IMR-90 (cell line): ENCODE data around the gene H6PD. TPM values are rescaled to one million over a fixed set of nuclear protein-coding genes. Genes with fewer than 3 reads are reported as not detected.

Experiments
- ATAC-seq: fragments of 200-7000 bp; cut with Tn5 transposase; 2 replicates; pipeline ENCODE4 v1.9.1; 2020; ENCODE audit warnings: low read depth, mild to moderate bottlenecking, moderate library complexity
- BruUV-seq: library from RNA; stranded (reverse); fragments of 400-500 nt; replicated peaks from 2 replicates; lab custom pipeline; 2021; lab: Mats Ljungman, UMichigan
- CTCF ChIA-PET: fragments of 300-600 bp; formaldehyde crosslinking; extraction: SDS; loops from one replicate; lab custom pipeline; 2021; ENCODE audit warnings: antibody characterized with exemption; lab: Yijun Ruan, JAX
- POLR2A ChIA-PET: fragments of 300-600 bp; sonication (Branson Sonifier 250); formaldehyde crosslinking; loops from one replicate; lab custom pipeline; 2022; ENCODE audit warnings: antibody characterized with exemption; ENCODE audit not compliant: unreplicated experiment; lab: Charles Lee
- DNase-seq: peaks from one replicate; pipeline ENCODE4 v3.0.0; 2013
- H2AFZ ChIP-seq: replicated peaks from 2 replicates; pipeline ENCODE3; 2013; ENCODE audit warnings: low read length, mild to moderate bottlenecking; ENCODE audit not compliant: poor library complexity
- H2AK5ac ChIP-seq: 2 replicates; pipeline ENCODE4 v1.6.1; 2013; ENCODE audit warnings: low read depth, low read length, inconsistent platforms
- H2AK9ac ChIP-seq: replicated peaks from 2 replicates; pipeline ENCODE3; 2013; ENCODE audit warnings: mild to moderate bottlenecking, low read depth, low read length, moderate library complexity; ENCODE audit not compliant: poor library complexity
- H2BK120ac ChIP-seq: 2 replicates; pipeline ENCODE4 v1.6.1; 2013; ENCODE audit warnings: low read depth, low read length, inconsistent platforms
- H2BK15ac ChIP-seq: 3 replicates; pipeline ENCODE4 v1.6.1; 2013; ENCODE audit warnings: low read depth, low read length, inconsistent platforms
- H2BK20ac ChIP-seq: 2 replicates; pipeline ENCODE4 v1.6.1; 2013; ENCODE audit warnings: low read depth, mild to moderate bottlenecking, inconsistent platforms, low read length, moderate library complexity
- H2BK5ac ChIP-seq: 2 replicates; pipeline ENCODE4 v1.6.1; 2013; ENCODE audit warnings: mild to moderate bottlenecking, low read depth, low read length, inconsistent platforms; ENCODE audit not compliant: poor library complexity, severe bottlenecking
- H3K14ac ChIP-seq: replicated peaks from 2 replicates; pipeline ENCODE4 v1.6.1; 2013; ENCODE audit warnings: low read depth, low read length, inconsistent platforms
- H3K18ac ChIP-seq: 2 replicates; pipeline ENCODE4 v1.6.1; 2013; ENCODE audit warnings: low read depth, low read length, control low read depth
- H3K23ac ChIP-seq: 2 replicates; pipeline ENCODE4 v1.6.1; 2013; ENCODE audit warnings: low read depth, low read length, inconsistent platforms
- H3K27ac ChIP-seq: 2 replicates; pipeline ENCODE4 v1.5.1; 2013; ENCODE audit warnings: mild to moderate bottlenecking, control low read depth, low read length; ENCODE audit not compliant: insufficient read depth
- H3K27me3 ChIP-seq: 2 replicates; pipeline ENCODE4 v1.6.1; 2013; ENCODE audit warnings: low read length; ENCODE audit not compliant: control insufficient read depth, insufficient read depth
- H3K36me3 ChIP-seq: 2 replicates; pipeline ENCODE4 v1.6.1; 2013; ENCODE audit warnings: low read length, mixed read lengths; ENCODE audit not compliant: control insufficient read depth, insufficient read depth
- H3K4ac ChIP-seq: 2 replicates; pipeline ENCODE4 v1.6.1; 2013; ENCODE audit warnings: low read depth, low read length, inconsistent platforms
- H3K4me1 ChIP-seq: 2 replicates; pipeline ENCODE4 v1.6.1; 2013; ENCODE audit warnings: low read length, mixed read lengths; ENCODE audit not compliant: control insufficient read depth, insufficient read depth
- H3K4me2 ChIP-seq: 2 replicates; pipeline ENCODE4 v1.6.1; 2013; ENCODE audit warnings: low read depth, mild to moderate bottlenecking, control low read depth, low read length, moderate library complexity
- H3K4me3 ChIP-seq: 2 replicates; pipeline ENCODE4 v1.5.1; 2013; ENCODE audit warnings: low read depth, mild to moderate bottlenecking, control low read depth, low read length, moderate library complexity; ENCODE audit not compliant: insufficient read depth
- H3K56ac ChIP-seq: 2 replicates; pipeline ENCODE4 v1.6.1; 2013; ENCODE audit warnings: low read length, inconsistent platforms; ENCODE audit not compliant: insufficient read depth; ENCODE audit errors: extremely low read depth
- H3K79me1 ChIP-seq, 2 experiments: 2 replicates each; pipeline ENCODE4 v1.6.1; 2013; ENCODE audit warnings: low read length in 2 of 2, inconsistent platforms in 1 of 2, low read depth in 1 of 2
- H3K9ac ChIP-seq: 2 replicates; pipeline ENCODE4 v1.6.1; 2013; ENCODE audit warnings: low read depth, low read length, control low read depth
- H3K9me1 ChIP-seq: 2 replicates; pipeline ENCODE4 v1.6.1; 2013; ENCODE audit warnings: low read length, inconsistent platforms; ENCODE audit not compliant: insufficient read depth
- H3K9me3 ChIP-seq: 2 replicates; pipeline ENCODE4 v1.6.1; 2013; ENCODE audit warnings: low read length; ENCODE audit not compliant: control insufficient read depth, insufficient read depth
- H4K20me1 ChIP-seq: 2 replicates; pipeline ENCODE4 v1.6.1; 2013; ENCODE audit warnings: low read length, inconsistent platforms; ENCODE audit not compliant: insufficient read depth
- H4K5ac ChIP-seq: 2 replicates; pipeline ENCODE4 v1.6.1; 2013; ENCODE audit warnings: mild to moderate bottlenecking, low read depth, low read length, control low read depth
- H4K8ac ChIP-seq, 2 experiments: 2 replicates each; pipeline ENCODE4 v1.6.1; 2013; ENCODE audit warnings: low read depth in 2 of 2, low read length in 2 of 2, control low read depth in 1 of 2, inconsistent platforms in 1 of 2
- H4K91ac ChIP-seq: 2 replicates; pipeline ENCODE4 v1.6.1; 2013; ENCODE audit warnings: low read depth, low read length, inconsistent platforms; ENCODE audit not compliant: insufficient read depth
- CEBPB ChIP-seq: IDR thresholded peaks from 2 replicates; pipeline ENCODE4 v1.6.1; 2012; ENCODE audit warnings: low read depth, low read length, improper control_type of control experiment
- CHD1 ChIP-seq: IDR thresholded peaks from 2 replicates; pipeline ENCODE4 v1.6.1; 2012; ENCODE audit warnings: low read depth, low read length, improper control_type of control experiment
- CTCF ChIP-seq: conservative IDR thresholded peaks from 2 replicates; pipeline ENCODE4 v1.5.1; 2012; ENCODE audit warnings: mild to moderate bottlenecking, low read depth, low read length, improper control_type of control experiment
- FOS ChIP-seq: fragments of 150-350 bp; IDR thresholded peaks from 2 replicates; pipeline ENCODE4 v1.6.1; 2016; ENCODE audit warnings: low read depth, low read length
- MAFK ChIP-seq: IDR thresholded peaks from 2 replicates; pipeline ENCODE4 v1.6.1; 2012; ENCODE audit warnings: low read depth, low read length, improper control_type of control experiment
- MXI1 ChIP-seq: IDR thresholded peaks from 2 replicates; pipeline ENCODE4 v1.6.1; 2012; ENCODE audit warnings: low read depth, mild to moderate bottlenecking, low read length, moderate library complexity, borderline replicate concordance
- SMC3 ChIP-seq: fragments of 150-350 bp; IDR thresholded peaks from 2 replicates; pipeline ENCODE4 v1.6.1; 2016; ENCODE audit warnings: low read depth, mild to moderate bottlenecking, antibody characterized with exemption, low read length, moderate library complexity
- WGBS, 2 experiments: methylation state at CpG; one replicate each; pipeline versions ENCODE4 v1.1.5 to v1.1.7; 2013; ENCODE audit warnings: missing lambda C conversion rate in 2 of 2; ENCODE audit not compliant: insufficient read length in 1 of 2; ENCODE audit errors: extremely low coverage in 2 of 2; 5-methylcytosine and 5-hydroxymethylcytosine counted together
- dilution Hi-C: fragments of 300-500 bp; cut with HindIII; formaldehyde crosslinking; loops from one replicate; pipeline ENCODE4 v1.14.3; 2018; ENCODE audit warnings: low sequenced_read_pairs; ENCODE audit not compliant: unreplicated experiment
- in situ Hi-C: fragments of 300-500 bp; cut with MboI; formaldehyde crosslinking; loops from 3 replicates; pipeline ENCODE4 v1.14.3; 2019; ENCODE audit warnings: low sequenced_read_pairs, inconsistent platforms, mixed read lengths
- intact Hi-C: fragments of 100-400 bp; cut with micrococcal nuclease; formaldehyde crosslinking; loops from 2 replicates; pipeline ENCODE4 v1.10.0; 2022
- polyA plus RNA-seq, 3 experiments: library from polyadenylated mRNA; depleted of rRNA; stranded (reverse); fragments of >200 nt; gene quantifications; 2 replicates each; pipeline ENCODE4 v1.2.3, GENCODE V29; 2012; ENCODE audit warnings: low replicate concordance in 1 of 3
- total RNA-seq: library from RNA; depleted of rRNA; stranded (reverse); fragments of >200 nt; gene quantifications from 2 replicates; pipeline ENCODE4 v1.2.3, GENCODE V29; 2012

The H6PD gene
- total and polyA plus RNA-seq, 2 of the 4 experiments (the other 2 are of a cell fraction) = 9.3 to 22.1 TPM

DNA sequence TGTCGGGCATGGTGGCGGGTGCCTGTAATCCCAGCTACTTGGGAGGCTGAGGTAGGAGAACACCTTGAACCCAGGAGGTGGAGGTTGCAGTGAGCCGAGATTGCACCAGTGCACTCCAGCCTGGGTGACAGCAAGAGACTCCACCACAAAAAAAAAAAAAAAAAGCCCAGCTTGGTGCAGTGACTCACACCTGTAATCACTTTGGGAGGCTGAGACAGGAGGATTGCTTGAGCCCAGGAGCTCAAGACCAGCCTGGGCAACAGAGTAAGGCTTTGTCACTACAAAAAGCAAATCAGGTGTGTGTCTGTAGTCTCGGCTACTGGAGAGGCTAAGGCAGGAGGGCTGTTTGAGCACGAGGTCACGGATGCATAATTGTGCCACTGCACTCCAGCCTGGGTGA lies 5.0 kb upstream of the H6PD start:
- no CpG with 5 or more reads among the region's 6 CpGs for WGBS, 2 experiments

More for the DNA sequence above, 5.0 kb upstream of the H6PD start:
- no peak overlapping the region for H2BK20ac ChIP-seq
- DNase-seq (no peak), ATAC-seq (no peak)
- ChIA-PET POLR2A (no interaction called here), CTCF (interaction anchor here (0.6 kb wide), 1 partner anchor 437 kb away, joined by 11 read pairs; no protein-coding TSS in a partner anchor)
- H2BK15ac ChIP-seq = no peak overlapping the region
- no peak overlapping the region for H3K23ac ChIP-seq
- no peak overlapping the region for H3K14ac ChIP-seq
- H3K4me3 ChIP-seq = no peak overlapping the region
- no peak overlapping the region for H2BK5ac ChIP-seq
- H2AK5ac ChIP-seq = no peak overlapping the region
- H4K5ac ChIP-seq = no peak overlapping the region
- H3K4me1 ChIP-seq = peaks cover 8% of the 10 kb centered on the region
- in situ Hi-C loops = no loop called here
- H2AFZ ChIP-seq = no peak overlapping the region
- H3K18ac ChIP-seq = no peak overlapping the region
- intact Hi-C loops = no loop called here
- H3K36me3 ChIP-seq = no peaks in the 10 kb centered on the region
- H3K9me3 ChIP-seq = no peaks in the 10 kb centered on the region
- no peak overlapping the region for H4K91ac ChIP-seq
- no peak overlapping the region for H2AK9ac ChIP-seq
- no peaks in the 10 kb centered on the region for H4K20me1 ChIP-seq
- TF ChIP-seq SMC3 (no peak), MAFK (no peak), CTCF (no peak), MXI1 (no peak), FOS (no peak), CHD1 (no peak), CEBPB (no peak)
- dilution Hi-C loops = no loop called here
- H3K9me1 ChIP-seq = peaks cover 2% of the 10 kb centered on the region; the same call in 1 of the 2 replicates
- no peak overlapping the region for H3K4me2 ChIP-seq
- H3K27ac ChIP-seq = no peak overlapping the region
- H3K4ac ChIP-seq = no peak overlapping the region
- H2BK120ac ChIP-seq = no peak overlapping the region
- BruUV-seq = no TSS peak
- 0 out of 4 replicates have a peak, but pooled peaks cover 0 to 3% of the 10 kb centered on the region in 2 experiments for H3K79me1 ChIP-seq
- no peak overlapping the region for H3K9ac ChIP-seq
- H4K8ac ChIP-seq = no peak overlapping the region
- peaks cover 3% of the 10 kb centered on the region; the same call in 1 of the 2 replicates for H3K27me3 ChIP-seq
- H3K56ac ChIP-seq = no peak overlapping the region
